ENCODE results near the gene MYLK3.
A peak's percentile ranks its signal among the peaks of the same experiment; 100 is the strongest.

MYLK3 gene

DNA sequence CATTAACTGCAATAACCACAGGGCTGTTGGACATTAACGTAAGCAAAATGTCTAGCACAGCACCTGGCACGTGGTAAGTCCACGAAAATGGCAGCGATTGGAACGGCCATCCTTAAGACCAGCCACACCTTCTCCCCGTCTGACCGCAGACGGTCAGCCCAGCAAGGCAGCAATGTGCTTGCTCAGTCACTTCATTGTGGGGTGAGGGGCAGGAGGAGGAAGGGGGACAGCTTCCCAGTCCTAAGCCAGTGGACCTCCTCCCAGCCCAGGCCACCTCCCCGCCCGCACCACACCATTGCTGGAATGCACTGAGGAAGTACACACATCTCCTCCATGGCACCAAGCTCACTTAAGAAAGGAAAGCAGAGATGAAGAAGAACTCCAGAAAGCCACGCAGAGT, 8.6 kb upstream of the MYLK3 start (continued):
- TF ChIP-seq ZFP30 (CRISPR knock-in tag; IDR thresholded peaks at IDR 0.05), result no peak
- no peak for TF ChIP-seq CSDC2 (CRISPR knock-in tag; IDR thresholded peaks at IDR 0.05)
- no peak for TF ChIP-seq RARB (CRISPR knock-in tag; IDR thresholded peaks at IDR 0.05)

DNA sequence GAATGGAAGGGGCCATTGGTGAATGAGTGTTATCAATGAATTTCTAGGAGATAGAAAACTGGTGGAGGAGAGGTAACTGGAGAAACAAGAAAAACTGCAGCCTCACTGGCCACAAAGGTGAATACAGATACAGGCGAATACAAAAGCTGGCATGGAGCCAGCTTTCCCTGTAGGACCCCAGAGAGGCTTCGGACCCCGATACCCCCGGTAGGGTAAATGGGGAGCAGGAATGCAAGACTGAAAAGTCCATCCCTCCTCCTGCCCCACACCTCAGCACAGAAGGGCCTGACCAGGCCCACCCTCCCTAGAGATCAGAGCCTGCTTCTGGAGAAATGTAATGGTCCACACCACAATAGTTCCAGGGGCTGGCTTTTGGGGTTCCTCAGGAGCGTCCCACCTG, 4.9 kb upstream of the MYLK3 start:
- TF ChIP-seq ZC3H10 (CRISPR knock-in tag; IDR thresholded peaks at IDR 0.05) (no peak), CREB5 (CRISPR knock-in tag; IDR thresholded peaks at IDR 0.05; ENCODE audit: low read depth) (no peak), ARNTL (CRISPR knock-in tag; IDR thresholded peaks at IDR 0.05; ENCODE audit: borderline replicate concordance, low read depth) (no peak), ZNF565 (CRISPR knock-in tag; conservative IDR thresholded peaks at IDR 0.05; ENCODE audit: low read depth) (no peak)
- no peak for ATAC-seq

GRCh38 chr16:46751381-46751780, 3.2 kb upstream of the MYLK3 start:
- no peak for ATAC-seq
- no peak for TF ChIP-seq TCF4 (CRISPR knock-in tag; IDR thresholded peaks at IDR 0.05; ENCODE audit: borderline replicate concordance)
- TF ChIP-seq SNAI2 (CRISPR knock-in tag; IDR thresholded peaks at IDR 0.05), result no peak
- no peak for TF ChIP-seq ZNF70 (CRISPR knock-in tag; IDR thresholded peaks at IDR 0.05)
- TF ChIP-seq OSR1 (CRISPR knock-in tag; IDR thresholded peaks at IDR 0.05), result no peak
- TF ChIP-seq RARB (CRISPR knock-in tag; IDR thresholded peaks at IDR 0.05), result no peak
- no peak for TF ChIP-seq BACH2 (CRISPR knock-in tag; IDR thresholded peaks at IDR 0.05; ENCODE audit: borderline replicate concordance)
- TF ChIP-seq ZNF8 (CRISPR knock-in tag; IDR thresholded peaks at IDR 0.05), result no peak
- TF ChIP-seq POU6F1 (CRISPR knock-in tag; IDR thresholded peaks at IDR 0.05; ENCODE audit: borderline replicate concordance, low read depth), result no peak
- no peak for TF ChIP-seq ZFP3 (CRISPR knock-in tag; IDR thresholded peaks at IDR 0.05)
- no peak for TF ChIP-seq ZNF565 (CRISPR knock-in tag; conservative IDR thresholded peaks at IDR 0.05; ENCODE audit: low read depth)
- TF ChIP-seq PATZ1 (CRISPR knock-in tag; IDR thresholded peaks at IDR 0.05; ENCODE audit: borderline replicate concordance), result no peak
- TF ChIP-seq CSDC2 (CRISPR knock-in tag; IDR thresholded peaks at IDR 0.05), result no peak
- no peak for TF ChIP-seq CREB5 (CRISPR knock-in tag; IDR thresholded peaks at IDR 0.05; ENCODE audit: low read depth)
- no peak for TF ChIP-seq ISL1 (CRISPR knock-in tag; IDR thresholded peaks at IDR 0.05)

GRCh38 chr16:46748775-46749705, 896 bp upstream of the MYLK3 start:
- no peak for TF ChIP-seq TOX (CRISPR knock-in tag; IDR thresholded peaks at IDR 0.05; ENCODE audit: borderline replicate concordance)
- no peak for TF ChIP-seq CSDC2 (CRISPR knock-in tag; IDR thresholded peaks at IDR 0.05)
- TF ChIP-seq ZNF8 (CRISPR knock-in tag; IDR thresholded peaks at IDR 0.05), result no peak
- TF ChIP-seq SNAI2 (CRISPR knock-in tag; IDR thresholded peaks at IDR 0.05), result no peak
- TF ChIP-seq, protein P1, sequence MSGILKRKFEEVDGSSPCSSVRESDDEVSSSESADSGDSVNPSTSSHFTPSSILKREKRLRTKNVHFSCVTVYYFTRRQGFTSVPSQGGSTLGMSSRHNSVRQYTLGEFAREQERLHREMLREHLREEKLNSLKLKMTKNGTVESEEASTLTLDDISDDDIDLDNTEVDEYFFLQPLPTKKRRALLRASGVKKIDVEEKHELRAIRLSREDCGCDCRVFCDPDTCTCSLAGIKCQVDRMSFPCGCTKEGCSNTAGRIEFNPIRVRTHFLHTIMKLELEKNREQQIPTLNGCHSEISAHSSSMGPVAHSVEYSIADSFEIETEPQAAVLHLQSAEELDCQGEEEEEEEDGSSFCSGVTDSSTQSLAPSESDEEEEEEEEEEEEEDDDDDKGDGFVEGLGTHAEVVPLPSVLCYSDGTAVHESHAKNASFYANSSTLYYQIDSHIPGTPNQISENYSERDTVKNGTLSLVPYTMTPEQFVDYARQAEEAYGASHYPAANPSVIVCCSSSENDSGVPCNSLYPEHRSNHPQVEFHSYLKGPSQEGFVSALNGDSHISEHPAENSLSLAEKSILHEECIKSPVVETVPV (CRISPR knock-in tag; IDR thresholded peaks at IDR 0.05), result no peak
- no peak for TF ChIP-seq RARB (CRISPR knock-in tag; IDR thresholded peaks at IDR 0.05)
- no peak for TF ChIP-seq ISL1 (CRISPR knock-in tag; IDR thresholded peaks at IDR 0.05)
- TF ChIP-seq POU6F1 (CRISPR knock-in tag; IDR thresholded peaks at IDR 0.05; ENCODE audit: borderline replicate concordance, low read depth), result no peak
- TF ChIP-seq OSR1 (CRISPR knock-in tag; IDR thresholded peaks at IDR 0.05), result no peak
- no peak for TF ChIP-seq PATZ1 (CRISPR knock-in tag; IDR thresholded peaks at IDR 0.05; ENCODE audit: borderline replicate concordance)
- ATAC-seq, result peak; percentile 24

Measured in SK-N-SH treated with all-trans-retinoic acid at 6 μM for 48 hours (cell line).